Measurements from ENCODE around the gene THYN1.

DNA sequence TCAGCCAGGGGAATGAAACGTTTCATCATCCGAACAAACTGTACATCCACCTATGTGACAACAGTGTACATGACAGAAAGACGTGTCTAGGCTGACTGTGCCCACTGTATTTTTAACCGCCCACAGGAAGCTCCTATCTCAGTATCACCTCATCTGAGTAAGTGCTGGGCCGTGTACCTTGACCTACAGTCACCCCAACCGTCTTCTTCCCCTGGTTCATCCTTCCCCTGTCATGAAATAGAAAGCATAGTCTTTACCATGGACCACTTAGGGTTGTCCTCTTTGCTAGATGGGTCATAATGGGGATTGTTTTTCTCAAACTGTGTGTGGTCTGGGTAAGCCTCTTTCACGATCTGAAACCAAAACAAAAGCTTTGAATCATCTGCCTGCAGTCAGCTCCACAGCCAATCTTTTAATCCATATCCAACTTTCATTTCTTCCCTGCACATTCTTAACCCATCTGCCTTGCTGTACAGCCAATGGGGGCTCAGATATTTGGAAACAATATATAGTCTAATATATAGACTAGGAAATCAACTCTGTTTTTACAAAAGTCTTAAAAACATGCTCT is 4.2 kb downstream of the THYN1 start:
- TF ChIP-seq POLR2A (IDR thresholded peaks at IDR 0.05) (no peak), EP300 (IDR thresholded peaks at IDR 0.05) (no peak), POLR2AphosphoS5 (IDR thresholded peaks at IDR 0.05) (no peak)
- TF ChIP-seq, protein P1, sequence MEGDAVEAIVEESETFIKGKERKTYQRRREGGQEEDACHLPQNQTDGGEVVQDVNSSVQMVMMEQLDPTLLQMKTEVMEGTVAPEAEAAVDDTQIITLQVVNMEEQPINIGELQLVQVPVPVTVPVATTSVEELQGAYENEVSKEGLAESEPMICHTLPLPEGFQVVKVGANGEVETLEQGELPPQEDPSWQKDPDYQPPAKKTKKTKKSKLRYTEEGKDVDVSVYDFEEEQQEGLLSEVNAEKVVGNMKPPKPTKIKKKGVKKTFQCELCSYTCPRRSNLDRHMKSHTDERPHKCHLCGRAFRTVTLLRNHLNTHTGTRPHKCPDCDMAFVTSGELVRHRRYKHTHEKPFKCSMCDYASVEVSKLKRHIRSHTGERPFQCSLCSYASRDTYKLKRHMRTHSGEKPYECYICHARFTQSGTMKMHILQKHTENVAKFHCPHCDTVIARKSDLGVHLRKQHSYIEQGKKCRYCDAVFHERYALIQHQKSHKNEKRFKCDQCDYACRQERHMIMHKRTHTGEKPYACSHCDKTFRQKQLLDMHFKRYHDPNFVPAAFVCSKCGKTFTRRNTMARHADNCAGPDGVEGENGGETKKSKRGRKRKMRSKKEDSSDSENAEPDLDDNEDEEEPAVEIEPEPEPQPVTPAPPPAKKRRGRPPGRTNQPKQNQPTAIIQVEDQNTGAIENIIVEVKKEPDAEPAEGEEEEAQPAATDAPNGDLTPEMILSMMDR (IDR thresholded peaks at IDR 0.05): no peak

Data from suprapubic skin (tissue), 4 donors.